HG03039 (cell line): ENCODE results near the gene SVOP.

Source experiments
- ATAC-seq: cut with Tn5 transposase; IDR thresholded peaks from one replicate; pipeline ENCODE4 v1.9.1; 2021; ENCODE audit warnings: mild to moderate bottlenecking, moderate library complexity; ENCODE audit not compliant: unreplicated experiment

Gene SVOP

GRCh38 chr12:108858311-108859074 lies 162.4 kb downstream of the SVOP start:
- ATAC-seq: no peak
